ENCODE results near the gene RNF214.
"Not testable (repeated sequence)": the region's sequence is repeated elsewhere in the genome, so short reads cannot be mapped to it uniquely, and the experiment has no call there.

The RNF214 gene

DNA sequence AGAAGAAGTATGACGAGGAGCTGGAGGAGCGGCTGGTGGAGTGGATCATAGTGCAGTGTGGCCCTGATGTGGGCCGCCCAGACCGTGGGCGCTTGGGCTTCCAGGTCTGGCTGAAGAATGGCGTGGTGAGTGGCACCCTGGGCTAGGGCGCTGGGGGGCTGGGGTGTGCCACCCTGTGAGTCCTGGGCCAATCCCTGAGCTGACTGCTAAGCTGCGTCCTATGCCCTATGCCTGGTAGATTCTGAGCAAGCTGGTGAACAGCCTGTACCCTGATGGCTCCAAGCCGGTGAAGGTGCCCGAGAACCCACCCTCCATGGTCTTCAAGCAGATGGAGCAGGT lies 29.4 kb upstream of the RNF214 start:
- peak overlapping the region; percentile 47 for H3K27ac Mint-ChIP-seq
- no peaks in the 10 kb centered on the region for H3K9me3 Mint-ChIP-seq
- peak; percentile 26 for ATAC-seq
- H3K4me1 Mint-ChIP-seq: peaks cover 24% of the 10 kb centered on the region
- no peak overlapping the region for H3K4me3 Mint-ChIP-seq
- peaks cover 33% of the 10 kb centered on the region for H3K36me3 Mint-ChIP-seq
- no peaks in the 10 kb centered on the region for H3K27me3 Mint-ChIP-seq

GRCh38 chr11:117204283-117205080 lies 28.0 kb upstream of the RNF214 start:
- no peaks in the 10 kb centered on the region for H3K27me3 Mint-ChIP-seq
- no peak for ATAC-seq
- peaks cover 38% of the 10 kb centered on the region for H3K36me3 Mint-ChIP-seq
- no peak overlapping the region for H3K27ac Mint-ChIP-seq
- peaks cover 16% of the 10 kb centered on the region for H3K4me1 Mint-ChIP-seq
- H3K9me3 Mint-ChIP-seq: no peaks in the 10 kb centered on the region
- no peak overlapping the region for H3K4me3 Mint-ChIP-seq

DNA sequence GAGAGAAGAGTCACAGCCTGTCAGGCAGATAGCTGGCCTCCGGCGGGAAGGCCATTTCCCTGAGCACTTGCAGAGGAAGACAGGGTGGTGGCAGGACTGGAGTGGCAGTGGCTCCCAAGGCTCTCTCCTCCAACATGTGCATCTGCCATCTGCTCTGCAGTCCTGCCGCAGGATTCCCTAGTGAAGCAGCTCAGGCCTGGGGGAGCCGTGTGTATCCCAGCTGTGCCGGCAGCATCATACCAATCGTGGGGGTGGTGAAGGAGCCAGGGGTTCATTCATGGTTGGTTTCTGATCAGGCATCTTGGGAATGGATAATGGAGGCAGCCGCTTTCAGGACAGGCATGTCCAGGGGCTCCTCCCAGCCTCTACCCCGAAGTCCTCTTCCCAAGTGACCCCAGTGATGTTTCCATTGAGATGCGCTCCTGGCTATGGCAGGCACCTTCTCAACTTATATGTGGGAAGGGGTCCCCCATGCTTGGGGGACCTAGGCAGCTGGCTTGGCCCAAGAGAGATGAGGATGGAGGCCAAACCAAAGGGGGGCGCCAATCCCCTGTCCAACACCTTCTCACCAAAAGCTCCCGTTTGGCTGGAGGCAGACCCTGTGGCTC lies 27.2 kb upstream of the RNF214 start:
- Mint-ChIP-seq H3K4me3 (no peak overlapping the region), H3K36me3 (peaks cover 46% of the 10 kb centered on the region), H3K27ac (no peak overlapping the region), H3K9me3 (no peaks in the 10 kb centered on the region), H3K27me3 (no peaks in the 10 kb centered on the region), H3K4me1 (peaks cover 16% of the 10 kb centered on the region)
- no peak for ATAC-seq

DNA sequence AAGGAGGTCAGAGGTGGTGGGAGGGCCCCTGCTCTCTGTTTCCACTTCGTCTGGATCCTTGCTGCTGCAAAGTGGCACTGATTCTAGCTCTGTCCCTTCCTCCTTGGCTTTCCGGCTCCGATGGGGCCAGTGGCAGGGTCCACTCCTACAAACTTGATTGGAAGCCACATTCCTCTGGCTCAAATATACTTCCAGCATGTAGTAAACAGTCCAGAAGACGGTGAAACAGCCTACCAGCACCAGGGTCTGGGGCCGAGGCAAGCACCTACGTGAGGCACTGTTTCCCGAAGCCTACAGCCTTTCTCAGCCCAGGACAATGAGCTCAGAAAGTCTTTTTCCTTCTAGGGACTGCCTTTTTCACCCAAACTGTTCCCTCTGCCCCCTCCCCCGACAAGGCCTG lies 26.4 kb upstream of the RNF214 start:
- not testable (repeated sequence) for H3K27me3 Mint-ChIP-seq, H3K4me1 Mint-ChIP-seq, H3K9me3 Mint-ChIP-seq, ATAC-seq, H3K4me3 Mint-ChIP-seq, H3K27ac Mint-ChIP-seq
- peaks cover 51% of the 10 kb centered on the region for H3K36me3 Mint-ChIP-seq

DNA sequence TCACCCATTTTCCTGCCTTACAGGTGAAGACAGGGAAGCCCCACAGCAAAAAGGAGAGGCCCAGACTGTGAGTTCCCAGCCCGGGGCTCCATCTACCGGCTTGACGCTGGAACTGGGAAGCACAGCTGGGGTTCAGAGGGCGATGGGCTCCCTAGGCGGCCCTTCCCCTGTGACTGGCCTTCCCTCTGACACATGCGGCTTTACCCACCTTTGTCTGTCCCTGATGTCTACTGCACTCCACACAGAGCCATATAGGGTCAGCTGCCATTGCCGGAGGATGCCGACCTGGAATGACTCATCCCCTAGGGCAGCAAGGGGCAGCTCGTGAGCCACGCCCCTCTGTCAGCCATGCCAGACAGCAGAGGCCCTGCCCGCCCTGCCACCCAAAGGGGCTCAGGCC lies 25.6 kb upstream of the RNF214 start:
- peaks cover 59% of the 10 kb centered on the region for H3K36me3 Mint-ChIP-seq
- H3K27me3 Mint-ChIP-seq, H3K4me1 Mint-ChIP-seq, H3K27ac Mint-ChIP-seq, H3K4me3 Mint-ChIP-seq, ATAC-seq, H3K9me3 Mint-ChIP-seq: not testable (repeated sequence)

DNA sequence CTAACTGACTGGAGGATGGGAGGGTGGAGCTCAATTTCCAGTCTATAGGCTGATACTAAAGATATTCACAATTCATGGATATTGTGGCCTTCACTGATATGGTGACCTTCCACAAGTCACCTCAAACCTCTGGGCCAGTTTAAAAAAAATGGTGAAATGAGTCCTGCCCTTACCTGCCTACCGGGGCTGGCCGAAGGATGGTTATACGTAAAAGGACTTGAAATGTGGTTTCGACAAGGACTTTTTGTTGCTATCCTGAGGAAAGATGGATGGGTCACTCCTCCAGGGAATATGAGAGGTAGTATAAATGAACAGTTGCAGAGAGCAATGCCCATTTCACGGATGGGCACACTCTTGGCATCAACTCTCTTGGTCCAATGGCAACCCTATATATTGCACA lies 25.0 kb upstream of the RNF214 start:
- not testable (repeated sequence) for H3K9me3 Mint-ChIP-seq, H3K27ac Mint-ChIP-seq, H3K4me1 Mint-ChIP-seq, H3K27me3 Mint-ChIP-seq, H3K4me3 Mint-ChIP-seq, ATAC-seq
- H3K36me3 Mint-ChIP-seq: peaks cover 64% of the 10 kb centered on the region

DNA sequence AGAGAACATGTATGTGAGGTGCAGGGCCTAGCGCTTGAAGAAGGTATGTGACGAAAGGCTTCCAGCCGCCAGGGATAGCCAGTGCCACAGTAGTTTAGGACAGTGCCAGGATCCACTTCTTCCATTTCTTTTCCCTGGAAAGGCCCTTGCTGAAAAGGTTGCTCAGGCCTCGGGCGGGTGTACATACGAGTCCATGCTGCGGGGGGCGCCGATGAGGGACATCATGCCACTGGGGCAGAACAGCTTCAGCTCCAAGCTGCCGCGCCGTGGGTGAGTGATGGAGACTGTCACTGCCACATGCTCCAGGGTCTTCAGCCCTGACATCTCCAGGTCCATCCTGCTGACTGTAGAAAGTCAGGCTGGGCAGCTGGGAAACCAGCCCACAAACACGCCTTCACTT lies 23.8 kb upstream of the RNF214 start:
- not testable (repeated sequence) for H3K9me3 Mint-ChIP-seq, ATAC-seq, H3K4me3 Mint-ChIP-seq, H3K4me1 Mint-ChIP-seq, H3K27me3 Mint-ChIP-seq, H3K27ac Mint-ChIP-seq
- H3K36me3 Mint-ChIP-seq: peaks cover 62% of the 10 kb centered on the region

- Mint-ChIP-seq H3K36me3 (peaks cover 63% of the 10 kb centered on the region), H3K27ac (peak overlapping the region; percentile 62)
- H3K27me3 Mint-ChIP-seq, H3K4me3 Mint-ChIP-seq, ATAC-seq, H3K9me3 Mint-ChIP-seq, H3K4me1 Mint-ChIP-seq: not testable (repeated sequence)
Observed at GRCh38 chr11:117209351-117210125, 22.9 kb upstream of the RNF214 start.

DNA sequence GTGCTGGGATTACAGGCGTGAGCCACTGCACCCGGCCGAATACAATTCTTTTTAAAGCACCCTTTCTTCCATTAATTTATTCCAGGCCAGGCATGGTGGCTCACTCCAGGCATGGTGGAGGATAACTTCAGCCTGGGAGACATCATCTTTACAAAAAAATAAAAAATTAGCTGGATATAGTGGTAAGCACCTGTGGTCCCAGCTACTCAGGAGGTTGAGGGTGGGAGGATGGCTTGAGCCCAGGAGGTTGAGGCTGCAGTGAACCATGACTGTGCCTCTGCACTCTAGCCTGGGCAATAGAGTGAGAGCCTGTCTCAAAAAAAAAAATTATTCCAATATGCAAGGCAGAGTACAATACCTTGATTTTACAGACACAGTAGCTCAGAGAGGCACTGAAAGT lies 21.9 kb upstream of the RNF214 start:
- Mint-ChIP-seq H3K4me3 (no peak overlapping the region), H3K27me3 (no peaks in the 10 kb centered on the region), H3K36me3 (peaks cover 56% of the 10 kb centered on the region), H3K4me1 (no peaks in the 10 kb centered on the region), H3K27ac (peak overlapping the region; percentile 62), H3K9me3 (no peaks in the 10 kb centered on the region)
- no peak for ATAC-seq

DNA sequence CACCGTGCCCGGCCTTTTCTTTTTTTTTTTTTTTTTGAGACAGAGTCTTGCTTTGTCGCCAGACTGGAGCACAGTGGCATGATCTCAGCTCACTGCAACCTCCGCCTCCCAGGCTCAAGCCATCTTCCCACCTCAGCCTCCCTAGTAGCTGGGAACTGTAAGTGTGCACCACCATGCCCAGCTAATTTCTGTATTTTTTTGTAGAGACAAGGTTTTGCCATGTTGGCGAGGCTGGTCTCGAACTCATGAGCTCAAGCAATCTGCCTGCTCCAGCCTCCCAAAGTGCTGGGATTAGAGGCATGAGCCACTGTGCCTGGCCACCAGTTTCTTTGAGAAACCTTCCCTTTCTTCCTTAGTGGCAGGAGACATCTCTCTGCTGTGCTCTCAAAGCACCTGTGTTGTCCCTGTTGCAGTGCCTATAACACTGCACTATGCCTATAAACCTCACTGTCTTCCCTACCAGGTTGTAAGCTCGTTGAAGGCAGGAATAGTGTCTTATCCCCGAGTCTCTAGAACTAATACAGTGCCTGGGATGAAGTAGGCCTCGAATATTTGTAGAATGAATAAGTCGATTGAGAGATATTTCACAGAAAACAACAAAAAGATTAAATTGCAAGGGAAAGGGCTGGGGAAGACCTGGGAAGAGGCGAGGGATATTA lies 19.6 kb upstream of the RNF214 start:
- H3K27me3 Mint-ChIP-seq: no peaks in the 10 kb centered on the region
- H3K27ac Mint-ChIP-seq: peak overlapping the region; percentile 17
- no peak for ATAC-seq

DNA sequence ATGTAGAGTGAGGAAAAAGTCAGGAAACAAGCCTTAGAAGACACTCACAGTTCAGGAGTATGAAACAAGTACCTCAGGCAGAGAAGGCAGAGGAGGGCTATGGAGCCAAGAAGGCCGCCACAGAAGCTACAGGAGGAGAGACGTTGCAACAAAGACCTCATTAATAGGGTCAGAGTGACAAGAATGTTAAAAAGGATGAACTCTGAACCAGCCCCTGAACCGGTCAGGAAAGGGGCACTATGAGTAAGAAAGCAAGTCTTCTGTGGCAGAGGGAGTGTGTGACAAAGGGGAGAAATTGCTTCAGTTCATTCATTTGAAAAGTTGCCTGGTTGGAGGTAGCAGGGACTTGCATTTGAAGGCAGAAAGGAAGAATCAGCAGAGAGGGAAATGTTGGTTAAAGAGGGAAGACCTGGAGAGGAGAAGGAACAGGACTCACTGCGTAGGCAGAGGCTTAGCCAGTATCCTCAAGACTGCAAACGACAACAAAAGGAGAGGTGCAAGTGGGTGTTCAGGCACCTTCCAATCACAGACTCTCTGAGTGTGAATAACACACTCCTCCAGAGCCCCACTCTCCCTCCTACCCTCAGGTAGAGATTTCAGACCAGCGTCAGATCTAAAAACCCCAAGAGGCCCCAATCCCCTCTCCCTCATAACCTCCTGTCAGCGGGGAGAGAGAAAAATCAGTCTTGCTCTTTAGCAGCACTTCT lies 17.9 kb upstream of the RNF214 start:
- H3K9me3 Mint-ChIP-seq: no peaks in the 10 kb centered on the region
- peaks cover 77% of the 10 kb centered on the region for H3K36me3 Mint-ChIP-seq
- no peak overlapping the region for H3K4me3 Mint-ChIP-seq
- no peaks in the 10 kb centered on the region for H3K27me3 Mint-ChIP-seq
- H3K27ac Mint-ChIP-seq: no peak overlapping the region
- peaks cover 7% of the 10 kb centered on the region for H3K4me1 Mint-ChIP-seq
- no peak for ATAC-seq

More for the DNA sequence above, 19.6 kb upstream of the RNF214 start:
- peaks cover 65% of the 10 kb centered on the region for H3K36me3 Mint-ChIP-seq
- H3K4me3 Mint-ChIP-seq: no peak overlapping the region
- no peaks in the 10 kb centered on the region for H3K9me3 Mint-ChIP-seq
- H3K4me1 Mint-ChIP-seq: no peaks in the 10 kb centered on the region

DNA sequence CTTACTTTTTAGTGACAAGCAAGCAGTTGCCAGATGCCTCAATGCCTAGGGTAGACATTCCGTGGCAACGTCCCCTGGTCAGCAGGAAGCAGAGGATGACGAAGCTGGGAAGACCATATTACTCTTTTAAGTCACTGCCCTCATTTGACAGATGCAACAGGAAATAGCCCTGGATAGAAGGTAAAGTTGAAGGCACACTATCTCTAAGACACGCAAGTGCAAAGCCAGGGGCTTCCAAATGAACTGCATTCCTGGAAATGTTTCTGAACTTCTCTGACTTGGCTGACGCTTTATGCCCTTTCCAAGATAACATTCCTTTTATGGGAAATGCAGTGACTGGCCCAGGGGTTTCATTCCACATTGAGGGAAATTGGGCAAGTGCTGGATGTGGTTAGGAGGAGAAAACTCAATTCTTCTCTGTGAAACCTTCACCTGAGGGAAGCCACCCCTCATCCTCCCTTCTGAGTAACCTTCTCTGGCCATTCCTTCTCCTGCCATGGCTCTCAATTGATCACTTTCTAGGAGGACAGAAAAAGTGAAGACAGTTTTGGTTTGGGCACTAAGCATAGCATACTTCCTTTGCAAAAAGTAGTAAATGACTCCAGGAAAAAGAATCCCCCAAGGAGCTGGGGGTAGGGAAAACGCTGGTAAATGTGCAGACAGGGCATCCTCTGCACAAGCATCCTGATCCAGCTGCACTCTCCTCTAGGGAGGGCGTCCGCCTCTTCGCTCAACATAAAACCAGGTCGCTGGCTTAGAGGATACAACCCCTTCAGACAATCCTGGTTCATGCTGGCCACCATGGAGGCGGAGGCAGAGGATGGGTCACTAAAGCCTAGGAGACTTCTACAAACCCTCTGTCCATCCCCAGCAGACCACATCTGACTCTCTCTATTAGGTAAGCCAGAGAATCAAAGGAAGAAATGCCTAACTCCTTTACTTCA lies 15.1 kb upstream of the RNF214 start:
- H3K4me1 Mint-ChIP-seq: peaks cover 7% of the 10 kb centered on the region
- H3K36me3 Mint-ChIP-seq: peaks cover 77% of the 10 kb centered on the region
- ATAC-seq: no peak
- H3K4me3 Mint-ChIP-seq: no peak overlapping the region
- no peaks in the 10 kb centered on the region for H3K27me3 Mint-ChIP-seq
- no peaks in the 10 kb centered on the region for H3K9me3 Mint-ChIP-seq
- H3K27ac Mint-ChIP-seq: no peak overlapping the region

DNA sequence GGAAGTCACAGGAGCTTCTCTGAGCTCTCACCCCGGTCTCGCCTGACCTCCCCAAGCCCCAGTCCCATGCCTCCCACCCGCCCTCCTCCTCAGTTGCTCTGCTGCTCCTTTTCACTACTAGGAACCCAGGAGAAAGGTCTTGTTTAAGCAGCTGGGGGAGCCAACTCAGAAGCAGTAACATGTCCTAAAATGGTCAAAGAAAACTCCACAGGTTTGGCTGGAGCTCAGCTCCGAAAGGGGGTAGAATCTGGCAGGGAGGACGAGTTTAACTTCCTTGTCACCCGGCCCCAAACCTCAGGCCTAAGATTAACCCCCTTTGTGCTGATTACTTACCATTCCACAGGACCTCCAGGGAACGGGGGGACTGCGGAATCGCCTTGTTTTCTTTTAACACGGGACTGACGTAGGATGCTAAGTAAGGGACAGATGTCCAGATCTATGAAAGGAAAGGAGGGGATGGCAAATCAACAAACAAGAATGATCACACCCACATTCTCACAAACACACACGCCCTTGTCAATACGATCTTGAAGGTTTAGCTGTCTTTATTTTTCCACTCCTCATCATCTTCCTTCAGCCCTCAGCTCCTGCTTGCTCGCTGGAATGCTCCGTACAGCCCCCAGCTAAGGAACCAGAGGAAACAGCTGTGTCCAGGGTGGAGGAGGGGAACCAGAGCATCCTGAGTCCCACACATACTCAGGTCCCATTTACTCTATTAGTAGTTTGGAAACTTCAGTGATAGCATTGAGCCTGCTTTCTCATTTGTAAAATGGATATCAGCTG lies 14.1 kb upstream of the RNF214 start:
- Mint-ChIP-seq H3K9me3 (no peaks in the 10 kb centered on the region), H3K36me3 (peaks cover 73% of the 10 kb centered on the region), H3K4me3 (no peak overlapping the region), H3K27me3 (no peaks in the 10 kb centered on the region), H3K4me1 (peaks cover 7% of the 10 kb centered on the region), H3K27ac (no peak overlapping the region)
- ATAC-seq: no peak
